K562 (cell line): Measurements from ENCODE around the gene IRF9. TPM values are rescaled to one million over a fixed set of nuclear protein-coding genes. Genes with fewer than 3 reads are reported as not detected.
A peak's percentile ranks its signal among the peaks of the same experiment; 100 is the strongest.

Source experiments
- CHD4 ChIP-seq: fragments of 200-600 bp; sonication (generic); IDR thresholded peaks from 3 replicates; pipeline ENCODE4 v1.6.1; 2012; ENCODE audit warnings: low read depth, mild to moderate bottlenecking, mixed read lengths, low read length, inconsistent platforms; ENCODE audit not compliant: insufficient read depth, insufficient replicate concordance, poor library complexity, severe bottlenecking
- CREB1 ChIP-seq, 2 experiments: sonication (generic) in 1 of 2; formaldehyde crosslinking in 1 of 2; IDR thresholded peaks; 2 replicates each; pipeline versions ENCODE4 v1.6.1 to v1.8.0; 2012 to 2022; ENCODE audit warnings: inconsistent platforms in 1 of 2, mild to moderate bottlenecking in 1 of 2, missing genetic modification reagents in 1 of 2, moderate library complexity in 1 of 2
- ETV6 ChIP-seq, 3 experiments: fragments of 150-350 bp in 1 of 3; sonication (generic) in 1 of 3; formaldehyde crosslinking in 1 of 3; IDR thresholded peaks; 2 replicates each; pipeline versions ENCODE4 v1.6.1 to v1.8.0; 2014 to 2022; ENCODE audit warnings: borderline replicate concordance in 2 of 3, low read depth in 2 of 3, antibody characterized with exemption in 1 of 3, low read length in 1 of 3, mild to moderate bottlenecking in 1 of 3, missing genetic modification reagents in 1 of 3
- EZH2 ChIP-seq: IDR thresholded peaks from 2 replicates; pipeline ENCODE4 v1.6.1; 2012; ENCODE audit warnings: low read depth, mild to moderate bottlenecking, inconsistent platforms, low read length, borderline replicate concordance
- FOXA3 ChIP-seq, 2 experiments: fragments of 450-650 bp in 1 of 2; sonication (generic) in 1 of 2; formaldehyde crosslinking; IDR thresholded peaks in 1 of 2; conservative IDR thresholded peaks in 1 of 2; 2 replicates each; pipeline versions ENCODE4 v1.4.0 to v1.8.0; 2020 to 2022; ENCODE audit warnings: mild to moderate bottlenecking in 2 of 2, missing genetic modification reagents in 1 of 2
- FUS ChIP-seq: fragments of 200-400 bp; formaldehyde crosslinking; optimal IDR thresholded peaks from 2 replicates; pipeline ENCODE3; 2017; ENCODE audit warnings: low read depth, low read length
- HNRNPLL ChIP-seq: fragments of 200-400 bp; formaldehyde crosslinking; IDR thresholded peaks from 2 replicates; pipeline ENCODE4 v1.6.1; 2017; ENCODE audit warnings: low read length, low read depth, mild to moderate bottlenecking; ENCODE audit not compliant: poor library complexity, severe bottlenecking
- MCM7 ChIP-seq, 2 experiments: fragments of 450-650 bp; IDR thresholded peaks; 2 replicates each; pipeline ENCODE4 v1.6.1; 2016 to 2018
- MNT ChIP-seq, 2 experiments: fragments of 450-650 bp; conservative IDR thresholded peaks; 2 replicates each; pipeline ENCODE4 v1.6.1; 2017; ENCODE audit warnings: mild to moderate bottlenecking in 2 of 2, moderate library complexity in 2 of 2
- MTA1 ChIP-seq: fragments of 450-650 bp; IDR thresholded peaks from 2 replicates; pipeline ENCODE4 v1.6.1; 2017; ENCODE audit warnings: borderline replicate concordance
- NKRF ChIP-seq: fragments of 450-650 bp; IDR thresholded peaks from 2 replicates; pipeline ENCODE4 v1.6.1; 2016; ENCODE audit warnings: borderline replicate concordance
- OTX1 ChIP-seq: fragments of 450-650 bp; formaldehyde crosslinking; IDR thresholded peaks from 2 replicates; pipeline ENCODE4 v1.4.0; 2022; ENCODE audit warnings: mild to moderate bottlenecking
- PRPF4 ChIP-seq: fragments of 200-400 bp; formaldehyde crosslinking; IDR thresholded peaks from one replicate; pipeline ENCODE4 v1.6.1; 2017; ENCODE audit warnings: low read length, low read depth, mild to moderate bottlenecking; ENCODE audit not compliant: insufficient read depth, poor library complexity, severe bottlenecking
- RBM22 ChIP-seq: fragments of 200-400 bp; formaldehyde crosslinking; IDR thresholded peaks from 2 replicates; pipeline ENCODE4 v1.6.1; 2018; ENCODE audit warnings: low read length, low read depth; ENCODE audit not compliant: poor library complexity, severe bottlenecking
- STAT5B ChIP-seq: fragments of 250-450 bp; sonication (Bioruptor Pico); IDR thresholded peaks from 2 replicates; pipeline ENCODE4 v1.8.0; 2021; ENCODE audit warnings: mild to moderate bottlenecking, inconsistent platforms
- TRIM24 ChIP-seq, 2 experiments: fragments of 450-650 bp; IDR thresholded peaks; 2 replicates each; pipeline ENCODE4 v1.6.1; 2016
- U2AF2 ChIP-seq: fragments of 200-400 bp; formaldehyde crosslinking; optimal IDR thresholded peaks from 2 replicates; pipeline ENCODE3; 2017; ENCODE audit warnings: low read depth, mild to moderate bottlenecking, low read length
- ZBTB34 ChIP-seq: fragments of 250-450 bp; sonication (Bioruptor Pico); IDR thresholded peaks from 2 replicates; pipeline ENCODE4 v1.8.0; 2021; ENCODE audit warnings: mild to moderate bottlenecking, moderate library complexity
- ZFPM2 ChIP-seq: fragments of 250-450 bp; sonication (Bioruptor Pico); IDR thresholded peaks from 2 replicates; pipeline ENCODE4 v1.5.1; 2022; ENCODE audit warnings: mild to moderate bottlenecking
- ZNF324 ChIP-seq: fragments of 250-450 bp; sonication (Bioruptor Pico); IDR thresholded peaks from 2 replicates; pipeline ENCODE4 v1.4.0; 2020; ENCODE audit warnings: mild to moderate bottlenecking
- ZNF57 ChIP-seq: fragments of 450-650 bp; formaldehyde crosslinking; IDR thresholded peaks from 2 replicates; pipeline ENCODE4 v1.4.0; 2020; ENCODE audit warnings: mild to moderate bottlenecking, moderate library complexity
- ZNF766 ChIP-seq: fragments of 200-800 bp; sonication (Bioruptor generic); conservative IDR thresholded peaks from 2 replicates; pipeline ENCODE4 v1.6.1; 2016; ENCODE audit warnings: missing genetic modification characterization, missing compliant biosample characterization
- polyA plus RNA-seq, 8 experiments: library from polyadenylated mRNA; depleted of rRNA in 4 of 8; stranded (reverse) in 5 of 8; unstranded in 3 of 8; fragments of >200 nt; fragmentation: Nextera tagmentation in 2 of 8; fragmentation: Illumina TruSeq in 1 of 8; extraction: Ambion mirVana in 2 of 8; extraction: Trizol in 1 of 8; gene quantifications; 2 replicates each; pipeline versions ENCODE4 v1.2.1 to v1.2.3, GENCODE V29; 2011 to 2014; ENCODE audit warnings: inconsistent platforms in 1 of 8, missing spikeins in 1 of 8
- total RNA-seq, 7 experiments: library from RNA; depleted of rRNA in 6 of 7; stranded (reverse); fragments of >200 nt in 6 of 7; fragmentation: Illumina TruSeq in 2 of 7; extraction: Trizol in 2 of 7; gene quantifications; 2 replicates each; pipeline versions ENCODE4 v1.2.1 to v1.2.3, GENCODE V29; 2011 to 2021; ENCODE audit warnings: low replicate concordance in 1 of 7

IRF9 gene
- total and polyA plus RNA-seq, 9 of the 15 experiments (the other 6 are each of a cell fraction or from before 2014, with no cell fraction given) = 0.79 to 14.8 (median 6.1) TPM

GRCh38 chr14:24195186-24196070, 34.4 kb downstream of the IRF9 start, which contains the start of gene TM9SF1 (continued):
- TF ChIP-seq ZNF57 (CRISPR knock-in tag) (0 out of 2 replicates have a peak, but pooled peaks have one; percentile 24), ZFPM2 (CRISPR knock-in tag) (no peak), ZNF766 (CRISPR knock-in tag) (no peak), EZH2 (no peak), TRIM24 (IDR thresholded peaks at IDR 0.05) (no peak), HNRNPLL (peak; percentile 10), MTA1 (no peak), CHD4 (no peak), ZNF324 (no peak), FOXA3 (CRISPR knock-in tag; conservative IDR thresholded peaks at IDR 0.05 in 1 of 2, IDR thresholded peaks at IDR 0.05 in 1 of 2) (no peak), NKRF (peak; percentile 72; the same call in 1 of the 2 replicates), CREB1 (IDR thresholded peaks at IDR 0.05) (peak; percentile 83), CREB1 (CRISPR knock-in tag; IDR thresholded peaks at IDR 0.05) (peak; percentile 76), U2AF2 (no peak), FUS (no peak), ZBTB34 (CRISPR knock-in tag) (no peak), MCM7 (IDR thresholded peaks at IDR 0.05) (no peak), OTX1 (CRISPR knock-in tag) (no peak), ETV6 (IDR thresholded peaks at IDR 0.05; ENCODE audit: borderline replicate concordance in 1 of 2, low read depth in 2 of 2, low read length in 1 of 2) (no peak), ETV6 (CRISPR knock-in tag; IDR thresholded peaks at IDR 0.05; ENCODE audit: borderline replicate concordance) (no peak), RBM22 (peak; percentile 66), STAT5B (CRISPR knock-in tag) (no peak), MNT (conservative IDR thresholded peaks at IDR 0.05) (peak; percentile 42 to 72; a peak in 3 of 4 replicates), PRPF4 (no peak)
